Loucy (cell line): Measurements from ENCODE around the gene ZNF507.

ENCODE experiments used
- H2AFZ ChIP-seq: fragments of 200-600 bp; sonication (generic); 2 replicates; pipeline ENCODE4 v1.6.0; 2016; ENCODE audit warnings: antibody characterized with exemption, mild to moderate bottlenecking, low read length, moderate library complexity
- H3F3A ChIP-seq: fragments of 200-600 bp; 2 replicates; pipeline ENCODE4 v1.6.0; 2016; ENCODE audit warnings: antibody characterized with exemption, low read depth, mild to moderate bottlenecking
- H3K27me3 ChIP-seq: fragments of 200-600 bp; sonication (generic); 2 replicates; pipeline ENCODE4 v1.6.1; 2014; ENCODE audit warnings: low read length, mild to moderate bottlenecking; ENCODE audit not compliant: insufficient read depth, poor library complexity, severe bottlenecking
- H3K36me3 ChIP-seq: fragments of 200-600 bp; sonication (generic); 2 replicates; pipeline ENCODE4 v1.6.1; 2016; ENCODE audit warnings: low read length; ENCODE audit not compliant: insufficient read depth
- H3K4me1 ChIP-seq: fragments of 200-600 bp; sonication (generic); 2 replicates; pipeline ENCODE4 v1.5.1; 2014; ENCODE audit warnings: low read length, mild to moderate bottlenecking; ENCODE audit not compliant: insufficient read depth, poor library complexity, severe bottlenecking
- H3K4me2 ChIP-seq: fragments of 200-600 bp; sonication (generic); 2 replicates; pipeline ENCODE4 v1.6.0; 2014; ENCODE audit warnings: antibody characterized with exemption, low read length, low read depth, mild to moderate bottlenecking; ENCODE audit not compliant: poor library complexity, severe bottlenecking
- H3K4me3 ChIP-seq: fragments of 200-600 bp; sonication (generic); 2 replicates; pipeline ENCODE4 v1.5.1; 2014; ENCODE audit warnings: low read length, mild to moderate bottlenecking, mixed read lengths; ENCODE audit not compliant: poor library complexity, severe bottlenecking
- H3K79me2 ChIP-seq: fragments of 200-600 bp; sonication (generic); 2 replicates; pipeline ENCODE4 v1.6.1; 2014; ENCODE audit warnings: low read length; ENCODE audit not compliant: insufficient read depth
- H3K9ac ChIP-seq: fragments of 200-600 bp; sonication (generic); 2 replicates; pipeline ENCODE4 v1.6.0; 2014; ENCODE audit warnings: mild to moderate bottlenecking, low read depth, low read length, moderate library complexity; ENCODE audit not compliant: poor library complexity, severe bottlenecking
- H3K9me2 ChIP-seq: fragments of 200-600 bp; sonication (generic); replicated peaks from 2 replicates; pipeline ENCODE4 v1.6.1; 2016; ENCODE audit warnings: low read depth, low read length, mixed read lengths
- H3K9me3 ChIP-seq: fragments of 200-600 bp; sonication (generic); 2 replicates; pipeline ENCODE4 v1.6.1; 2014; ENCODE audit warnings: mild to moderate bottlenecking, antibody characterized with exemption, low read length, low read depth; ENCODE audit not compliant: insufficient read depth
- H4K20me1 ChIP-seq: fragments of 200-600 bp; sonication (generic); 2 replicates; pipeline ENCODE4 v1.6.0; 2014; ENCODE audit warnings: antibody characterized with exemption, low read length, mild to moderate bottlenecking; ENCODE audit not compliant: insufficient read depth, poor library complexity, severe bottlenecking
- EZH2phosphoT487 ChIP-seq: fragments of 200-600 bp; IDR thresholded peaks from 2 replicates; pipeline ENCODE4 v1.6.1; 2018; ENCODE audit warnings: antibody characterized with exemption, mild to moderate bottlenecking, moderate library complexity, borderline replicate concordance
- TF ChIP-seq, protein P1 (sequence below): fragments of 200-600 bp; sonication (generic); conservative IDR thresholded peaks from 2 replicates; pipeline ENCODE4 v1.5.1; 2014; ENCODE audit warnings: mild to moderate bottlenecking, antibody characterized with exemption, low read length

Gene ZNF507

DNA sequence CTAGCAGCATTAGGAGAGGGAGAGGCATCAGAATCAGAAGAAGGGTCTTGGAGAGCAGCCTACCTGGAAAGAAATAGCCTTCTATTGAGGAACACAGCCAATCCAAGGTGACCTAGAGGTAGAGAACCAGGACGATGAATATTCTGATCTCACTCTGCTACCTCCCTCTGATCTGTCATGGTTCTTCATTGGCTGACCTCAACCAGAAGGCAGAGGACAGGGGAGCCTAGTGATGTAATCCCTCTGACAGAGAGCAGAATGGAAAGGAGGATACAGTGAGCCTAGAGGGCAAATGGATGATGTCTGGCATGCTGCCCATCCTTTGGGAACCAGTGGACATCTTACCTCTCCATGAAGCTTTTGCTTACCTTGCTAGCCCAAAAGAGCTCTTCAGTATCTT is 3.6 kb downstream of the ZNF507 start:
- Histone ChIP-seq H3K9me3 (no peaks in the 10 kb centered on the region), H3K36me3 (peaks cover 16% of the 10 kb centered on the region; the same call in 1 of the 2 replicates), H3F3A (no peaks in the 10 kb centered on the region), H3K4me2 (peak overlapping the region; percentile 100), H3K4me3 (peak overlapping the region; percentile 4), H4K20me1 (peaks cover 40% of the 10 kb centered on the region), H3K27me3 (no peaks in the 10 kb centered on the region), H2AFZ (no peak overlapping the region), H3K9ac (no peak overlapping the region), H3K79me2 (peaks cover 47% of the 10 kb centered on the region), H3K9me2 (no peaks in the 10 kb centered on the region), H3K4me1 (peaks cover 48% of the 10 kb centered on the region)
- no peak for TF ChIP-seq EZH2phosphoT487
- TF ChIP-seq, protein P1, sequence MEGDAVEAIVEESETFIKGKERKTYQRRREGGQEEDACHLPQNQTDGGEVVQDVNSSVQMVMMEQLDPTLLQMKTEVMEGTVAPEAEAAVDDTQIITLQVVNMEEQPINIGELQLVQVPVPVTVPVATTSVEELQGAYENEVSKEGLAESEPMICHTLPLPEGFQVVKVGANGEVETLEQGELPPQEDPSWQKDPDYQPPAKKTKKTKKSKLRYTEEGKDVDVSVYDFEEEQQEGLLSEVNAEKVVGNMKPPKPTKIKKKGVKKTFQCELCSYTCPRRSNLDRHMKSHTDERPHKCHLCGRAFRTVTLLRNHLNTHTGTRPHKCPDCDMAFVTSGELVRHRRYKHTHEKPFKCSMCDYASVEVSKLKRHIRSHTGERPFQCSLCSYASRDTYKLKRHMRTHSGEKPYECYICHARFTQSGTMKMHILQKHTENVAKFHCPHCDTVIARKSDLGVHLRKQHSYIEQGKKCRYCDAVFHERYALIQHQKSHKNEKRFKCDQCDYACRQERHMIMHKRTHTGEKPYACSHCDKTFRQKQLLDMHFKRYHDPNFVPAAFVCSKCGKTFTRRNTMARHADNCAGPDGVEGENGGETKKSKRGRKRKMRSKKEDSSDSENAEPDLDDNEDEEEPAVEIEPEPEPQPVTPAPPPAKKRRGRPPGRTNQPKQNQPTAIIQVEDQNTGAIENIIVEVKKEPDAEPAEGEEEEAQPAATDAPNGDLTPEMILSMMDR, result no peak

DNA sequence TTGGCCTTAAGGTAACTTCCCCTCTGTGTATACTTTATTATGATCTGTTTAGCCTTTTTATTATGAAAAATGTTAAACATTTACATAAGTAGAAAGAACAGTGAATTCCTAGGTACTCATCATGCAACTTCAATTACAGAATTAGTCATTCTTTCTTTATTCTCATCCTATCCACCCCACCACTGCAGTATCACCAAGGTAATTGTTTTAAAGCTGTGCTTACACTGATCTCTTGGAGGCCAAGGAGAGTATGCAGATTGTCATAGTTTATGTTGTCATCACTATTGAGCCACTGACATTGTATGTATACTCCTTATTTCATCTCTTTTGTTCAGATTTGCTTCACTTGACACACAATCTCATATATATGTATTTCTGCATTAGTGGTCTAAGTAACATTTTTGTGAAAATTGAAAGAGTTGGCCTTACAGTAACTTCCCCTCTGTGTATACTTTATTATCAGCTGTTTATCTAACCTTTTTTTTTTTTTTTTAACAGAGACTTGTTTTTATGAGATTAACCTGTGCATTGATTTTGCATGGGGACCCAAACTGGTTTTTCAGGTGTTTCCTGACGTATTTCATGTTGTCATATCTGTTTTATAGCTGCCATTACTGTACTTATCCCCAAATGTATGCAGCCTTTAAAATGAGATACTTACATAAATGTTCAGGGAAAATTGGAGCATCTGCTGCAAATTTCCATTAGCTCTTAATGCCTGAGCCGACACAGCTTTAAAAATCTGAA is 4.5 kb downstream of the ZNF507 start:
- H2AFZ ChIP-seq, result no peak overlapping the region
- peaks cover 25% of the 10 kb centered on the region; the same call in 1 of the 2 replicates for H3K36me3 ChIP-seq
- H3K9me3 ChIP-seq, result no peaks in the 10 kb centered on the region
- H3K27me3 ChIP-seq, result no peaks in the 10 kb centered on the region
- H3K4me2 ChIP-seq, result peak overlapping the region; percentile 100
- no peaks in the 10 kb centered on the region for H3K9me2 ChIP-seq
- H3K4me3 ChIP-seq, result peak overlapping the region; percentile 4
- no peaks in the 10 kb centered on the region for H3F3A ChIP-seq
- peaks cover 40% of the 10 kb centered on the region for H4K20me1 ChIP-seq
- H3K4me1 ChIP-seq, result peaks cover 51% of the 10 kb centered on the region
- peaks cover 51% of the 10 kb centered on the region for H3K79me2 ChIP-seq
- H3K9ac ChIP-seq, result no peak overlapping the region
- TF ChIP-seq EZH2phosphoT487, result no peak
- TF ChIP-seq, protein P1, result no peak

DNA sequence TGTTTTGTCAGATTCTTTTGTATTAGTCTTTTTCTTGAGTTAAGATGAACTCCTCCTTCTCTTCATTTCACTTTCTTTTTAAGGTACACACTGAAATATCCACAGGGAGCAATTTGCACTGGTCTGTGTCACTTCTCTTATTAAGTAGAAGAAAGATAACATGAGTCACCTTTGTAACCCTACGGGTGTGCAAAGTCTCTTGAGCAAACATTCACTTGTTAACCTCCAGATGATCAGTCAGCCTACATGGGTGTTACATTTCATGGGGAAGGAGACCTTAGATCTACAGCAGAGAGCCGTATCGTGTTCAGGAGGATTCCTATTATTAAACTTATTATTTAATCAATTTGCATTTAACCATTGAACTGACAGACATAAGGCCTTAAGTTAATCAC is 5.1 kb downstream of the ZNF507 start:
- peaks cover 57% of the 10 kb centered on the region for H3K4me1 ChIP-seq
- peaks cover 30% of the 10 kb centered on the region; the same call in 1 of the 2 replicates for H3K36me3 ChIP-seq
- no peak overlapping the region for H3K9ac ChIP-seq
- TF ChIP-seq, protein P1, result no peak
- no peak for TF ChIP-seq EZH2phosphoT487
- no peak overlapping the region for H2AFZ ChIP-seq
- H3K4me3 ChIP-seq, result no peak overlapping the region
- H3K4me2 ChIP-seq, result peak overlapping the region; percentile 100
- no peaks in the 10 kb centered on the region for H3K9me3 ChIP-seq
- no peaks in the 10 kb centered on the region for H3F3A ChIP-seq
- H3K79me2 ChIP-seq, result peaks cover 51% of the 10 kb centered on the region
- no peaks in the 10 kb centered on the region for H3K27me3 ChIP-seq
- peaks cover 46% of the 10 kb centered on the region for H4K20me1 ChIP-seq
- no peaks in the 10 kb centered on the region for H3K9me2 ChIP-seq
